Brain microvascular endothelial cell (primary cell): Measurements from ENCODE around the gene SDK2.
"Not testable (repeated sequence)": the region's sequence is repeated elsewhere in the genome, so short reads cannot be mapped to it uniquely, and the experiment has no call there.

Experiments used
- DNase-seq: peaks from one replicate; pipeline ENCODE4 v3.0.0-alpha.2; 2020
- H3K27ac ChIP-seq: fragments of 250-450 bp; sonication (Bioruptor Pico); 2 replicates; pipeline ENCODE4 v1.5.1; 2020; ENCODE audit warnings: mild to moderate bottlenecking, moderate library complexity
- H3K27me3 ChIP-seq: fragments of 250-450 bp; sonication (Bioruptor Pico); replicated peaks from 2 replicates; pipeline ENCODE4 v1.5.1; 2020; ENCODE audit warnings: mild to moderate bottlenecking
- H3K36me3 ChIP-seq: fragments of 250-450 bp; sonication (Bioruptor Pico); replicated peaks from 2 replicates; pipeline ENCODE4 v1.5.1; 2020; ENCODE audit warnings: mild to moderate bottlenecking
- H3K4me3 ChIP-seq: 2 replicates; pipeline ENCODE4 v1.5.1; 2011; ENCODE audit warnings: low read depth, mild to moderate bottlenecking, control low read depth, low read length, moderate library complexity
- CTCF ChIP-seq: IDR thresholded peaks from 2 replicates; pipeline ENCODE4 v1.5.1; 2011; ENCODE audit warnings: low read depth, mild to moderate bottlenecking, moderate library complexity, low read length, control low read depth, inconsistent platforms; ENCODE audit errors: missing control alignments
- in situ Hi-C: cut with HindIII; loops from 2 replicates; pipeline ENCODE4 v1.10.0; 2017; ENCODE audit warnings: low sequenced_read_pairs, low pct_ligation_motif_present

Gene SDK2

DNA sequence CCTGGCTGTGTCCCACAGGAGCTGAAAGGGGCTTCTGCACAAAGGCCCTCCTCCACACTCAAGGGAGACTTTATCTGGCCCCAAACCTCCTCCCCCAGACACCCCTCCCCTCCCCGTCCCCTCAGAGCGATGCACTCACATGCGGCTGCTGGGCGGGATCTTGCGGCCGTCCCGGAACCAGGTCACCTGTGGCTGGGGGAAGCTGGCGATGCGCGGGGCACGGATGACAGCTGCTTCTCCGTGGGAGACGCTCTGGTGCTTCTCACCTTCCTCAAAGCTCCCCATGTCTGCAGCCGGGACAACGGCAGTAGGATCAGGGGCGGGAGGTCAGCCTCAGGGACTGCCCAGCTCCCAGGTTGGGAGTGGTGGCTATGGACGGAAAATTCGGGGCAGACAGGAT lies 188.5 kb downstream of the SDK2 start:
- H3K4me3 ChIP-seq: no peak overlapping the region
- no peak for TF ChIP-seq CTCF
- in situ Hi-C loops: no loop called here
- no peak for DNase-seq
- no peaks in the 10 kb centered on the region for H3K36me3 ChIP-seq
- no peaks in the 10 kb centered on the region for H3K27me3 ChIP-seq
- H3K27ac ChIP-seq: no peak overlapping the region

GRCh38 chr17:73455050-73455687 lies 189.1 kb downstream of the SDK2 start:
- H3K27me3 ChIP-seq: no peaks in the 10 kb centered on the region
- no peaks in the 10 kb centered on the region for H3K36me3 ChIP-seq
- DNase-seq: no peak
- in situ Hi-C loops: no loop called here
- H3K4me3 ChIP-seq: no peak overlapping the region
- no peak overlapping the region for H3K27ac ChIP-seq
- TF ChIP-seq CTCF: no peak

DNA sequence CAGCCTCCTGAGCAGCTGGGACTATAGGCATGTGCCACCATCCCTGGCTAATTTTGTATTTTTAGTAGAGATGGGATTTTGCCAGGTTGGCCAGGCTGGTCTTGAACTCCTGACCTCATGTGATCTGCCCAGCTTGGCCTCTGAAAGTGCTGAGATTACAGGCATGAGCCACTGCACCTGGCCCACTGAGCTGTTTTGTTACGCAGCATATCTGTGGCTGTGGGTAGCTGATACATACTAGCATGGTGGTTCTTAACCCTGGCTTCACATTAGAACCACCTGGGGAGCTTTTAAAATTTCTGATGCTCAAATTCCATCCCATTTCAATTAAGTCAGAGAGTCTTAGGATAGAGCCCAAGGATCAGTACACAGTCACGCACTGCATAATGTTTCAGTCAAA lies 190.8 kb downstream of the SDK2 start:
- in situ Hi-C loops, H3K4me3 ChIP-seq, DNase-seq: not testable (repeated sequence)

DNA sequence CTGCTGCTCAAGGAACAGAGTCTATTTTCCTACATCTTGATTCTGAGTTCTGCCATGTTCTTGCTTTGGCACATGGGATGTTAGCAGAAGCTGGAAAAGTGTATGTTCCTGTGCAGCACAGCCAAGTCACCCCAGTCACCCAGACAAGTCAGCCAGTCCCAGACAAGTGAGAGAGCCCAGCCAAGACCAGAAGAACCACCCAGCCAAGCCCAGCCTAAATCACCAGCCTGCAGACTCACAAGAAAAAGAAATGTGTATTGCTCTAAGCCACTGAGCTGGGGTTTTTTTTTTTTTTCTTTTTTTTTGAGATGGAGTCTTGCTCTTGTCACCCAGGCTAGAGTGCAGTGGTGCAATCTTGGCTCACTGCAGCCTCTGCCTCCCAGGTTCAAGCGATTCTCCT lies 191.2 kb downstream of the SDK2 start:
- no peak for DNase-seq
- Histone ChIP-seq H3K27me3 (no peaks in the 10 kb centered on the region), H3K36me3 (no peaks in the 10 kb centered on the region), H3K4me3 (no peak overlapping the region), H3K27ac (no peak overlapping the region)
- TF ChIP-seq CTCF: no peak
- in situ Hi-C loops: no loop called here

More for the DNA sequence above, 190.8 kb downstream of the SDK2 start:
- not testable (repeated sequence) for H3K27ac ChIP-seq, H3K27me3 ChIP-seq, H3K36me3 ChIP-seq

- no peaks in the 10 kb centered on the region for H3K36me3 ChIP-seq
- no peak for DNase-seq
- no peak overlapping the region for H3K27ac ChIP-seq
- H3K27me3 ChIP-seq: no peaks in the 10 kb centered on the region
- no peak for TF ChIP-seq CTCF
- in situ Hi-C loops: no loop called here
- H3K4me3 ChIP-seq: no peak overlapping the region
These were observed 192.2 kb downstream of the SDK2 start for GRCh38 chr17:73452009-73452408.

DNA sequence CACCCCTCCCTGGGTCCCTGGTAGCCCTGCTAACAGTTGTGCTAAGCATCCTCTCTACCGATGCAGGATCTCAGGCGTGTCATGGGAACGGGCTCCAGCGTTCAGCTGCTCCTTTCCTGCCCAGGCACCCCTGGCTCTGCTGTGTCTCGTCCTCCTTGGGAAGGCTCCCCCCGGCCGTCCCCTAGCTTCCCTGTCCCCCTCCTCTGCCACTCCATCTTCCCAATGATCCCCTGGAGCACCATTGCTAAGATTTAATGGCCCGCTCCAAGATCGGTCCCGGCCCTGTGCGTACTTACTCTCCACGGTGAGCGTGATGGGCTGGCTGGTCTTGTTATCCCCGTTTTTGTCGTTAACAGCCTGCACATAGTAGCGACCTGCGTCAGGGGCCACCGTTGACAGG lies 196.9 kb downstream of the SDK2 start:
- no peaks in the 10 kb centered on the region for H3K36me3 ChIP-seq
- no peak overlapping the region for H3K27ac ChIP-seq
- in situ Hi-C loops: no loop called here
- no peak overlapping the region for H3K4me3 ChIP-seq
- no peaks in the 10 kb centered on the region for H3K27me3 ChIP-seq
- DNase-seq: no peak
- no peak for TF ChIP-seq CTCF
